ENCODE results near the gene NMNAT2. TPM values are rescaled to one million over a fixed set of nuclear protein-coding genes. Genes with fewer than 3 reads are reported as not detected.

Gene NMNAT2
- total RNA-seq, 1 experiment from 2014 or later: 0.17 TPM

- ChIA-PET CTCF (no interaction called here), POLR2A (ENCODE audit: low non-redundant PET) (no interaction called here)
- TF ChIP-seq EZH2 (IDR thresholded peaks at IDR 0.05; ENCODE audit: borderline replicate concordance, low read depth, low read length, poor library complexity, severe bottlenecking) (no peak), CTCF (conservative IDR thresholded peaks at IDR 0.05; ENCODE audit: low read depth, low read length) (no peak)
- Histone ChIP-seq H3K27me3 (replicated peaks; ENCODE audit: insufficient read depth, low read depth, low read length, poor library complexity) (peaks cover 11% of the 10 kb centered on the region), H3K27ac (ENCODE audit: low read depth, low read length, poor library complexity, severe bottlenecking) (no peak overlapping the region), H3K4me1 (ENCODE audit: insufficient read depth, low read length, poor library complexity, severe bottlenecking) (no peaks in the 10 kb centered on the region), H3K4me3 (ENCODE audit: low read depth, low read length, poor library complexity, severe bottlenecking) (no peak overlapping the region), H3K36me3 (ENCODE audit: insufficient read depth, low read length, poor library complexity, severe bottlenecking) (no peaks in the 10 kb centered on the region), H3K9me3 (ENCODE audit: low read depth, low read length, poor library complexity, severe bottlenecking) (no peaks in the 10 kb centered on the region)
- no TSS peak for BruUV-seq (replicated peaks)
- DNase-seq (ENCODE audit: low spot score): no peak
- intact Hi-C loops (cut with micrococcal nuclease; ENCODE audit: unreplicated experiment): no loop called here
These were observed 25.3 kb upstream of the NMNAT2 start for GRCh38 chr1:183443466-183443865.

- Histone ChIP-seq H3K4me3 (ENCODE audit: low read depth, low read length, poor library complexity, severe bottlenecking) (no peak overlapping the region), H3K4me1 (ENCODE audit: insufficient read depth, low read length, poor library complexity, severe bottlenecking) (no peaks in the 10 kb centered on the region), H3K9me3 (ENCODE audit: low read depth, low read length, poor library complexity, severe bottlenecking) (no peaks in the 10 kb centered on the region), H3K27me3 (replicated peaks; ENCODE audit: insufficient read depth, low read depth, low read length, poor library complexity) (peaks cover 13% of the 10 kb centered on the region), H3K27ac (ENCODE audit: low read depth, low read length, poor library complexity, severe bottlenecking) (no peak overlapping the region), H3K36me3 (ENCODE audit: insufficient read depth, low read length, poor library complexity, severe bottlenecking) (no peaks in the 10 kb centered on the region)
- BruUV-seq (replicated peaks): no TSS peak
- CTCF ChIA-PET: no interaction called here
- POLR2A ChIA-PET (ENCODE audit: low non-redundant PET): interaction anchor here (0.5 kb wide), 1 partner anchor 53 kb away, joined by 5 read pairs; no protein-coding TSS in a partner anchor
- no peak for TF ChIP-seq EZH2 (IDR thresholded peaks at IDR 0.05; ENCODE audit: borderline replicate concordance, low read depth, low read length, poor library complexity, severe bottlenecking)
- no peak for TF ChIP-seq CTCF (conservative IDR thresholded peaks at IDR 0.05; ENCODE audit: low read depth, low read length)
- intact Hi-C loops (cut with micrococcal nuclease; ENCODE audit: unreplicated experiment): no loop called here
- no peak for DNase-seq (ENCODE audit: low spot score)
These were observed 24.8 kb upstream of the NMNAT2 start for GRCh38 chr1:183443011-183443410.

GRCh38 chr1:183438060-183438459 is 19.9 kb upstream of the NMNAT2 start:
- TF ChIP-seq CTCF (conservative IDR thresholded peaks at IDR 0.05; ENCODE audit: low read depth, low read length): no peak
- TF ChIP-seq EZH2 (IDR thresholded peaks at IDR 0.05; ENCODE audit: borderline replicate concordance, low read depth, low read length, poor library complexity, severe bottlenecking): no peak
- Histone ChIP-seq H3K9me3 (ENCODE audit: low read depth, low read length, poor library complexity, severe bottlenecking) (no peaks in the 10 kb centered on the region), H3K27me3 (replicated peaks; ENCODE audit: insufficient read depth, low read depth, low read length, poor library complexity) (peaks cover 16% of the 10 kb centered on the region), H3K36me3 (ENCODE audit: insufficient read depth, low read length, poor library complexity, severe bottlenecking) (no peaks in the 10 kb centered on the region), H3K4me3 (ENCODE audit: low read depth, low read length, poor library complexity, severe bottlenecking) (no peak overlapping the region), H3K4me1 (ENCODE audit: insufficient read depth, low read length, poor library complexity, severe bottlenecking) (no peaks in the 10 kb centered on the region), H3K27ac (ENCODE audit: low read depth, low read length, poor library complexity, severe bottlenecking) (no peak overlapping the region)
- ChIA-PET CTCF (no interaction called here), POLR2A (ENCODE audit: low non-redundant PET) (no interaction called here)
- intact Hi-C loops (cut with micrococcal nuclease; ENCODE audit: unreplicated experiment): no loop called here
- DNase-seq (ENCODE audit: low spot score): no peak
- no TSS peak for BruUV-seq (replicated peaks)
